ENCODE data around the gene TMEM82. TPM values are rescaled to one million over a fixed set of nuclear protein-coding genes. Genes with fewer than 3 reads are reported as not detected.

The TMEM82 gene
- total RNA-seq, 1 experiment from 2014 or later: not detected

DNA sequence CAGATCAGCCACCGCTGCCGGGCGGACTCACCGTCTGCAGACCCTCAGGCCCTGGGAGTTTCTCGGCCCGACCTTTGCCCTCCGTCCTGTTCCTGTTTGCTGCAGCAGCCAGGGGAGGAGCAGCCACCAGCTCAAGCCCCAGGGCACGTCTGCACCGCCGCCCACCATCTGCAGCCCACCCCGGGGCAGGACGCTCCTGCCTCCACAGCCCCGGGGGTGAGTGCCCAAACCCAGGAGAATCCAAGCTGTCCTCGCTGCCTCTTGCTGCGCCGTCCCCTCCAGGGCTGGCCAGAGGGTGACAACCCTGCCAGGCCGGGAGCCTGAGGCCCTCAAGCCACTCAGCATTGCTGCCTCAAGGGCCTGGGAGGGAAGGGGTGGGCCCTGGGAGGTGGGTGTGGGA, 7.4 kb upstream of the TMEM82 start:
- no peak for DNase-seq (ENCODE audit: extremely low read depth, low read depth)

GRCh38 chr1:15735304-15736037, 6.8 kb upstream of the TMEM82 start:
- no peak for DNase-seq (ENCODE audit: extremely low read depth, low read depth)

- no peak for DNase-seq (ENCODE audit: extremely low read depth, low read depth)
Measured at GRCh38 chr1:15736038-15736891, 6.0 kb upstream of the TMEM82 start, which contains the start of gene SLC25A34. SLC25A34 (plus strand) TSS chr1:15736258; CDS start chr1:15736486, 228 bp downstream.

GRCh38 chr1:15736892-15737261, 5.4 kb upstream of the TMEM82 start:
- no peak for DNase-seq (ENCODE audit: extremely low read depth, low read depth)

DNA sequence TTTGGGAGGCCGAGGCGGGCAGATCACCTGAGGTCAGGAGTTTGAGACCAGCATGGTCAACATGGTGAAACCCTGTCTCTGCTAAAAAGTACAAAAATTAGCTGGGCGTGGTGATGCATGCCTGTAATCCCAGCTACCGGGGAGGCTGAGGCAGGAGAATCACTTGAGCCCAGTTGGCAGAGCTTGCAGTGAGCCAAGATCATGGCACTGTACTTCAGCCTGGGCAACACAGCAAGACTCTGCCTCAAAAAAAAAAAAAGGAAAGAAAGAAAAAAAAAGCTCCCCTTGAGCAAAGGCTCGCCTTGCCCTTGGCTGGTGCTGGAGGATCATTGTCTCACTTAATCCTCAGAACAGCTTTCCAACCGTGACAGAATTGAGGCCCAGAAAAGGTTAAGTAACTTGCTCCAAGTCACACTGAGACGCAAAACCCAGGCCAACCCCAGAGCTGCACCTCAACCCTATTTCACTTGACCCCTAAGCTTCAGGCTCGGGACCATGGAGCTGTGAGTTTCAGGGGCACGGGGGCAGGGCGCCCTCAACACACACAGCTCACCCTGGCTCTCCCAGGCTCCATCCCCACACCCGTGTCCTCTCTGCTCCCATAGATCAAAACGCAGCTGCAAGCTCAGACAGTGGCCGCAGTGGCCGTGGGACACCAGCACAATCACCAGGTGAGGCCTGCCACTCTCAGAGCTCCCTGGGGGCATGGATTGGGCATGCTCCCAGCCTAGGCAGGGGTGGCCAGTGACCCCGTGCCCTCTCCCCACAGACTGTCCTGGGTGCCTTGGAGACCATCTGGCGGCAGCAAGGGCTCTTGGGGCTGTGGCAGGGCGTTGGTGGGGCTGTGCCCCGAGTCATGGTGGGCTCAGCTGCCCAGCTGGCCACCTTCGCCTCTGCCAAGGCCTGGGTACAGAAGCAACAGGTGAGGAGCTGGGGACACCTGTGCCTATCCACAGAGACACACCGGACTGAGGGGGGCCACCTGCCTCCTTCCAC, 4.7 kb upstream of the TMEM82 start:
- DNase-seq (ENCODE audit: extremely low read depth, low read depth): no peak

GRCh38 chr1:15738416-15739113, 3.7 kb upstream of the TMEM82 start:
- no peak for DNase-seq (ENCODE audit: extremely low read depth, low read depth)

DNA sequence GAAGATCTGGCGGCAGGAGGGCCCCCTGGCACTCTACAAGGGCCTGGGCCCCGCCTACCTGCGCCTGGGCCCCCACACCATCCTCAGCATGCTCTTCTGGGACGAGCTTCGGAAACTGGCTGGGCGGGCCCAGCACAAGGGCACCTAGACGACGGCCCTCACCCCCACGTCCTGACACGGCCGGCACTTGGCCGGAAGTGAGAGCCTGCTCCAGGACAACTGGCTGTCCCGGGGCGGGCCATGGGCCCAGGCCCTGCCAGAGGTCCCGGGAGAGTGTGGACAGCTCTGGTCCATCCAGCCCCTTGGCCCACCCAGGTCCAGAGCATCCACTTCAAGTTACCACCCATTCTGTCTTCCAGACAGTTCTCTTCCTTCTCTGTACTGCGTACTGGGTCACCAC, 3.0 kb upstream of the TMEM82 start:
- no peak for DNase-seq (ENCODE audit: extremely low read depth, low read depth)

GRCh38 chr1:15739745-15740144, 2.6 kb upstream of the TMEM82 start:
- no peak for DNase-seq (ENCODE audit: extremely low read depth, low read depth)

DNA sequence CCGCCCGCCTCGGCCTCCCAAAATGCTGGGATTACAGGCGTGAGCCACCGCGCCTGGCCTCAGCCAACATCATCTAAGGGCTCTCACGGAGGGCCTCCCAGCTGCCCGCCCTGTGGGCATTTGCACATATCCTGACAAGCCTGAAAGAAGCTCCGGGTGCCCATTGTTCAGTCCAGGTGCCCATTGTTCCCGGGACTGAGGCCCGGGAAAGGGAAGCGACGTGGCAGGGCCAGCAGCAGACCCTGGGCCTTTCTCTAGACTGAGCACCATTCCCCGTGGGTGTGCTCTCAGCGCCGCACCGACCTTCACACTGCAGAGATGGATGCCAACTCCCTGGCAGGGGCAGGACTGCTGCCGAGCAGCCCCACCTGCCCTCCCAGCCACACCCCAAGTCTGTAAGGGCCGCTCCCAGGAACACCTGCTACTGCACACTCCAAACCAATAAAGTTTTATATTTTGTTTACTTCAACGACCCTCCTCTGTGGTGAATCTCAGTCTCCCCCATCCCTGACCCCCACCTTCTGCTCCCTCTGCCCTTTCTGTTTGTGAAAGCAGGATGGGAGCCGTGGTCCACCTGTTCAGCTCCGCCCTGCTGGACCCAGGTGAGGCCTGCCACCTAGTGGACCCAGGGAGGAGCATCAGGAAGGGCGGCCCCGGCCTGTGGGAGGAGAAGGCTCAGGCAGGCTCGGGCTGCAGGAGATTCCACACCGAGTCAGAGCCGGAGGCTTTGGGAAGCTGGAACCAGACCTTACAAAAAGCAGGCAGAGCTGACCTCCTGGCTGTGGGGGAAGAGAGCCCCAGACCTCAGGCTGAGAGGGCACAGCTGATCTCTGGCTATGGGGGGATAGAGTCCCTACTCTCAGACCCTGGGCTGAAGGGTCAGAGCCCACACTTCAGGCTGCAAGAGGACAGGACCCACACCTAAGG, 1.1 kb upstream of the TMEM82 start:
- peak; percentile 58 for DNase-seq (ENCODE audit: extremely low read depth, low read depth)

DNA sequence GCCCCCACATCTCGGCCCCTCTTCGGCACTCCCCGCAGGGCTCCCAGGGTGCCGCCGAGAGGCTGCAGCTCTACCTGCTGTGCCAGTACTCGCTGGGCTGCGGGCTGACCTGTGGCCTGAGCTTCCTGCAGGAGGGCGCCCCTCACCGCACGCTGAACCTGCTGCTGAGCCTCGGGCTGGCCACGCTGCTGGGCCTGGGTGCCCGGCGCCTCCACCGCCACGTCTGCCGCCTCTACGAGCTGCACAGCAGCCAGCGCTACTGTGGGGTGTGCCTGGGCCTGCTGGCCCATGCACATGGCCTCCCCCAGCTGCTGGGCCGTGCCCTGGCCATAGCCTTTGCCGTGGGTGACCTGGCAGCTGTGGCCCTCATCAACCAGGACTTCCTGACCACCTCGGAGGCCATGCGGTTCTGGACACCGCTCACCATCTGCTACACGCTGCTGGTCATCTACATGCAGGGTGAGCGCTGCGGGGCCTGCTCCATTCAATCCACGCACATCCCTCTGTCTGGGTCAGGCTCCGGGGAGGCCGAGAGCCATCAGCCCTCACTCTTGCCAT, 1.9 kb downstream of the TMEM82 start:
- no peak for DNase-seq (ENCODE audit: extremely low read depth, low read depth)

- no peak for DNase-seq (ENCODE audit: extremely low read depth, low read depth)
Measured at GRCh38 chr1:15747378-15747777, 5.1 kb downstream of the TMEM82 start.

GRCh38 chr1:15748264-15748663, 6.0 kb downstream of the TMEM82 start:
- DNase-seq (ENCODE audit: extremely low read depth, low read depth): no peak

DNA sequence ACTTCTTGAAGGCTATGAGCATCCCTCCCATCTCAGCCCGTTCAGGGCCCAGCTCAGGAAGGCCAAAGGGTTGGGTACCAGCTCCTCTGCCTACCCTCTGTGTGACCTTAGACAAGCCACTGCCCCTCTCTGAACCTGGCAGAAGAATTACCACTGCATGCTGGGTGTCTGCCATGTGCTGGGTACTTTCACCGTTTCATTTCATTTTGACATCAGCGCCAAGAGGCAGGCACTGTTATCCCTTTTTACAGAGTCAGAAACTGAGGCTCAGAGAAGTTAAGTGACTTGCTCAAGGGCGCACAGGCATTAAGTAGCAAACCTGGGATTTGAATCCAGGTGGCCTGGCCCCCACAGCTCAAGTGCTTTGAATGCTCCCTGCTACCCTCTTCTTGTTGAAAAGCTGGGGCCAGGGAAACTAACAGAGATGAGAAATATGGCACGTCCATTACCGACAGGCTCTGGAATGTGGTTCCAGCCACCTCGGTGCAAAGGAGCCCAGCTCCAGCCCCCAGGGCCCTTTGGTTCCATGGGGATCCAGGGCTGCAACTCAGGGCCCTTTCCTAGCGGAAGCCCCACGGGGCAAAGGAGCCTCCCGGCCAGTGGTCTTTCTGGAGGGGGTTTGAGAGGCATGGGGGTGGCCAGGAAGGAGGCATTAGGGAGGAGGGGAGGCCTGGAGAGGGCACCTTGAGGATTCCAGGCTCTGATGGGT, 6.5 kb downstream of the TMEM82 start:
- DNase-seq (ENCODE audit: extremely low read depth, low read depth): no peak

GRCh38 chr1:15749399-15750291, 7.3 kb downstream of the TMEM82 start:
- DNase-seq (ENCODE audit: extremely low read depth, low read depth): no peak

- DNase-seq (ENCODE audit: extremely low read depth, low read depth): no peak
Measured at GRCh38 chr1:15750924-15751323, 8.6 kb downstream of the TMEM82 start.

GRCh38 chr1:15751717-15752116, 9.4 kb downstream of the TMEM82 start:
- no peak for DNase-seq (ENCODE audit: extremely low read depth, low read depth)

DNA sequence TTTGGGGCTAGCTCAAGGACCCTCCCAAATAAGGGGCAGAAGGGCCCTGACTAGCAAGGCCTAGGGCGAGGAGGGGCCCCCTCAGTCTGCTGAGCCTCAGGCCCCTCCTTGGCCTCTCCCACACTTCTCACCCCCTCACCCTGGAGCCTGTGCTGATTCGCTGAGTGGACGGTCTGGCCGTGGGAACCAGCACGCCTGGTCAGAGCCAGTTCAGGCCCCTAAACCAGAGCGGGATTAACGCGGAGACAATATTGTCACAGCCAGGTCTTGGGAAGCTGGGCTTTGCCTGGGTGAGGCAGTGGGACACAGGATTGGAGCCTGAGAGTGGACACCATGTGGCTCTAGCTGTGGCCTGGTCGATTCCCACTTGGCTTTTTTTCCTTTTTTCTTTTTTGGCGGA, 11.5 kb downstream of the TMEM82 start:
- no peak for DNase-seq (ENCODE audit: extremely low read depth, low read depth)
